Skin of body (tissue), 3 donors: ENCODE measurements around the gene SREBF2. TPM values are rescaled to one million over a fixed set of nuclear protein-coding genes. Genes with fewer than 3 reads are reported as not detected.
A peak's percentile ranks its signal among the peaks of the same experiment; 100 is the strongest.
"Not testable (repeated sequence)": the region's sequence is repeated elsewhere in the genome, so short reads cannot be mapped to it uniquely, and the experiment has no call there.

Experiments
- DNase-seq: peaks from one replicate; lab custom pipeline; 2025; lab: John Stamatoyannopoulos, UW
- small RNA-seq: library from RNA; depleted of rRNA; stranded (forward); fragments of <200 nt; gene quantifications from one replicate; pipeline ENCODE3, GENCODE V24; 2014; ENCODE audit warnings: low replicate concordance
- total RNA-seq: library from RNA; depleted of rRNA; stranded (reverse); fragments of >200 nt; gene quantifications from one replicate; pipeline ENCODE4 v1.2.3, GENCODE V29; 2014

The SREBF2 gene
- total RNA-seq, 1 donor from 2014 or later: 49.7 TPM

DNA sequence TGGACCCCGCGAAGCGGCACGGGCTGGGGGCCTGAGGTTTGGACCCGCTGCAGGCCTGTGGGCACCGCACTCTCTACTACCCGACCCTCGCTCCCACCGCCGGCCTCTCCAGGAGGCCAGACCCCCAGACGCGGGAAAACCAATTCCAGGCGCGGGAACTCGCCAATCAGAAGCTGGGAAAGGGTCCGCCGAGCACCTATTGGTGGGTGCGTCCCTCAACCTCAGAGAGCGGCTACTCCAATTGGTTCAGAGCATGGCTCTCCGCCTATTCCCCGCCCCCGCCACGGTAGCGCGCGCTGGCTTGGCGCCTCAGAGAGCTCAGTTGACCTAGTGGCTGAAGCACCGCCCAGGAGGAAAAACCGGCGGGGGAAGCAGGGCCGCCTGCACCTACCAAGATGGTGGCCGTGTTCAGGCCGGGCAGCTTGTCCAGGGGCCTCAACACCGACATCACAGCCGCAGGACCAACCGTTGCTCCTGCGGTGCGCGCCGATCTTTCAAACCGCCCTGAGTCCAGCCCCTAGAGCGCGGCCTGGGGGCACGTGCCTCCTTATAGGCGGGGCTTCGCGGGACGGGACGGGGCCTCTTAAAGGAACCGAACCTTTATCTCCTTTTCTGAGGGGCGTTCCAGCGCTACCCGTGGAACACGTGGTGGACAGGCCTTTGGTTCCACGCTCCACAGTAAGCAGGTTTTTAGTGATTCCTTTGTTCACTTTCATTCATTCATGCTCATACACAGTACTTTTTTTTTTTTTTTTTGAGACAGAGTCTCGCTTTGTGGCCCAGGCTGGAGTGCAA lies 113.9 kb downstream of the SREBF2 start, which contains the start of gene CENPM:
CENPM (minus strand) TSS at position 524 of the 795 bp plus-strand sequence; CDS start at position 448, 76 bp downstream.
- DNase-seq: peak; percentile 93

- DNase-seq: no peak
Observed at GRCh38 chr22:41947424-41948080, 114.6 kb downstream of the SREBF2 start.

GRCh38 chr22:41948142-41948541 lies 115.2 kb downstream of the SREBF2 start:
- DNase-seq: no peak

GRCh38 chr22:41948928-41949296 lies 116.0 kb downstream of the SREBF2 start:
- not testable (repeated sequence) for DNase-seq

- no peak for DNase-seq
Observed at GRCh38 chr22:41949297-41949965, 116.5 kb downstream of the SREBF2 start.

- no peak for DNase-seq
Observed at GRCh38 chr22:41951898-41952474, 119.1 kb downstream of the SREBF2 start, which contains the start of gene SMIM45. Gene SMIM45, plus strand, starts transcription at chr22:41952150.

DNA sequence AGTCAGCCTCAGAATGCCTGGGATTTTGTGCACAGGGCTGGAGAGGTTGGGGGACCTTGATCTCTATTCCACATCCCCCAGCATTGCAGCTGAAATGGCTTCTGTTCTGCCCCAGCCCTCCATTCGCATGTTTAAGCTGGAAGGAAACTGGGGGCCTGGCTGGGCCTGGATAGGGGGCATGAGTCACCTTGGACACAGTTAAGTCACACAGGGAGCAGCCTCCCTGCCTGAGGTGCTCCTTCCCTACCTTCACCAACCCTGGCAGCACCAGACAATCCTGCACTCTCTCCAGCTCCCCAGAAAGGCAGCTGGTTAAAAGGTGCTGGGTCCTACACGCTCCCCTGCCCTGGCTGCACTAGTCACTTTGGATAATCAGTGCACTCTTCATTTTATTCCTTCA lies 119.8 kb downstream of the SREBF2 start:
- no peak for DNase-seq

Small RNAs within 50 kb of the gene (small RNA-seq; reads per million reads assigned to genes)
- 1.2 reads per million, percentile 81 among the genes with 10 or more reads in this experiment for gene MIR33A

Other genes starting within 250 kb of the SREBF2 start
- 13.9 TPM for gene PMM1, start 243.3 kb upstream of the SREBF2 start, total RNA-seq
- gene DESI1, start 212.1 kb upstream of the SREBF2 start, total RNA-seq: 10.2 TPM
- 191 TPM for gene XRCC6, start 211.8 kb upstream of the SREBF2 start, total RNA-seq
- 41.4 TPM for gene SNU13, start 144.2 kb upstream of the SREBF2 start, total RNA-seq
- gene MEI1, start 133.6 kb upstream of the SREBF2 start, total RNA-seq: 0.59 TPM
- 11.4 TPM for gene CCDC134, start 32.4 kb upstream of the SREBF2 start, total RNA-seq
- not detected for gene SHISA8, start 82.0 kb downstream of the SREBF2 start, total RNA-seq
- 0.59 TPM for gene TNFRSF13C, start 93.7 kb downstream of the SREBF2 start, total RNA-seq
- gene CENPM, start 114.0 kb downstream of the SREBF2 start, total RNA-seq: 8.4 TPM
- gene SEPTIN3, start 136.3 kb downstream of the SREBF2 start, total RNA-seq: 1.9 TPM
- 2.6 TPM for gene WBP2NL, start 165.7 kb downstream of the SREBF2 start, total RNA-seq
- gene NAGA, start 237.7 kb downstream of the SREBF2 start, total RNA-seq: 21.6 TPM
- gene PHETA2, start 241.1 kb downstream of the SREBF2 start, total RNA-seq: 14.8 TPM
- 21.2 TPM for gene SMDT1, start 246.6 kb downstream of the SREBF2 start, total RNA-seq